ENCODE data around the gene RPA1. TPM values are rescaled to one million over a fixed set of nuclear protein-coding genes. Genes with fewer than 3 reads are reported as not detected.

Gene RPA1
- total and polyA plus RNA-seq, 2 experiments from 2014 or later, result 15.2 to 33.6 TPM

DNA sequence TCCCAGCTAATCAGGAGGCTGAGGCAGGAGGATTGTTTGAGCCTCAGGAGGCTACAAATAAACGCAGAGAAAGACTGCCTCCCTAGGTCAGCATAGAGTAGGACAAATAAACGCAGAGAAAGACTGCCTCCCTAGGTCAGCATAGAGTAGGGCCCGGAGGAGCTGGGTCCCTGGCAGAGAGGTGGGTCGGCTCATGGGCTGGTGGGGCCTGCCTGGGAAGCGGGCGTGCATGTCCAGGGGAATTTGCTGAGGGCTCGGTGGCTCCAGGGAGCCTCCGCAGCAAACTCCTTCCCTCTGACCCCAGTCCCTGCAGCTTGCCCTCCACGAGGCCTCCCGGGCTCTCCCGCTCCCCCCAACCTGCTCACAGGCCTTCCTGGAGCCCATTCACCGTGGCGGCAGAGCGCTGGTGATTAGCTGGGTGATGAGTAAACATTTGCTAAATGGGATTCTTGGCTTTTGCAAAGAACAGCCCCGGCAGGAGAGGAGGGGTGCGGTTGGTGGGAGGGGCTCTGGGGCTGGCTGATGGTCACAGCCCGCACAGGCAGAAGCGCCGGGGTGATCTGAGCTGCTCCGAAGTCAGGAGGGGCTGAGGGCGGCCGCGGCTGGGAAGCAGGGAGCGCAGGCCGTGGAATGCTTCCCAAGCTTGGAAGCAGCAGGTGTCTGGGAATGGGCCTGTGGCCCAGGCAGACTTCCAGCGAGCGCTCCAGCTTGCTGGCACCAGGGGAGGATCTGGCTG is 102.2 kb downstream of the RPA1 start:
- Histone ChIP-seq H3K9me3 (ENCODE audit: low read depth) (no peaks in the 10 kb centered on the region), H3K27ac (no peak overlapping the region), H3K4me2 (peak overlapping the region; percentile 47), H3K79me2 (no peaks in the 10 kb centered on the region), H3K4me3 (no peak overlapping the region), H3K9me2 (replicated peaks; ENCODE audit: insufficient read depth) (no peaks in the 10 kb centered on the region), H3K27me3 (no peaks in the 10 kb centered on the region), H2AFZ (no peak overlapping the region), H3K4me1 (ENCODE audit: insufficient read depth) (peaks cover 12% of the 10 kb centered on the region), H4K20me1 (ENCODE audit: insufficient read depth, poor library complexity, severe bottlenecking) (no peaks in the 10 kb centered on the region), H3K36me3 (replicated peaks; ENCODE audit: insufficient read depth, low read depth) (no peaks in the 10 kb centered on the region)
- whole genome bisulfite sequencing (ENCODE audit: low lambda C conversion rate, missing lambda C conversion rate), result 25% methylated on average over 27 of the region's 27 CpGs
- peak; percentile 74 for DNase-seq (ENCODE audit: low spot score)
- TF ChIP-seq EZH2phosphoT487 (IDR thresholded peaks at IDR 0.05; ENCODE audit: low read depth, severe bottlenecking, unreplicated experiment) (no peak), EZH2 (IDR thresholded peaks at IDR 0.05; ENCODE audit: borderline replicate concordance) (no peak)
- TF ChIP-seq, protein P1, sequence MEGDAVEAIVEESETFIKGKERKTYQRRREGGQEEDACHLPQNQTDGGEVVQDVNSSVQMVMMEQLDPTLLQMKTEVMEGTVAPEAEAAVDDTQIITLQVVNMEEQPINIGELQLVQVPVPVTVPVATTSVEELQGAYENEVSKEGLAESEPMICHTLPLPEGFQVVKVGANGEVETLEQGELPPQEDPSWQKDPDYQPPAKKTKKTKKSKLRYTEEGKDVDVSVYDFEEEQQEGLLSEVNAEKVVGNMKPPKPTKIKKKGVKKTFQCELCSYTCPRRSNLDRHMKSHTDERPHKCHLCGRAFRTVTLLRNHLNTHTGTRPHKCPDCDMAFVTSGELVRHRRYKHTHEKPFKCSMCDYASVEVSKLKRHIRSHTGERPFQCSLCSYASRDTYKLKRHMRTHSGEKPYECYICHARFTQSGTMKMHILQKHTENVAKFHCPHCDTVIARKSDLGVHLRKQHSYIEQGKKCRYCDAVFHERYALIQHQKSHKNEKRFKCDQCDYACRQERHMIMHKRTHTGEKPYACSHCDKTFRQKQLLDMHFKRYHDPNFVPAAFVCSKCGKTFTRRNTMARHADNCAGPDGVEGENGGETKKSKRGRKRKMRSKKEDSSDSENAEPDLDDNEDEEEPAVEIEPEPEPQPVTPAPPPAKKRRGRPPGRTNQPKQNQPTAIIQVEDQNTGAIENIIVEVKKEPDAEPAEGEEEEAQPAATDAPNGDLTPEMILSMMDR (IDR thresholded peaks at IDR 0.05; ENCODE audit: poor library complexity), result no peak

DNA sequence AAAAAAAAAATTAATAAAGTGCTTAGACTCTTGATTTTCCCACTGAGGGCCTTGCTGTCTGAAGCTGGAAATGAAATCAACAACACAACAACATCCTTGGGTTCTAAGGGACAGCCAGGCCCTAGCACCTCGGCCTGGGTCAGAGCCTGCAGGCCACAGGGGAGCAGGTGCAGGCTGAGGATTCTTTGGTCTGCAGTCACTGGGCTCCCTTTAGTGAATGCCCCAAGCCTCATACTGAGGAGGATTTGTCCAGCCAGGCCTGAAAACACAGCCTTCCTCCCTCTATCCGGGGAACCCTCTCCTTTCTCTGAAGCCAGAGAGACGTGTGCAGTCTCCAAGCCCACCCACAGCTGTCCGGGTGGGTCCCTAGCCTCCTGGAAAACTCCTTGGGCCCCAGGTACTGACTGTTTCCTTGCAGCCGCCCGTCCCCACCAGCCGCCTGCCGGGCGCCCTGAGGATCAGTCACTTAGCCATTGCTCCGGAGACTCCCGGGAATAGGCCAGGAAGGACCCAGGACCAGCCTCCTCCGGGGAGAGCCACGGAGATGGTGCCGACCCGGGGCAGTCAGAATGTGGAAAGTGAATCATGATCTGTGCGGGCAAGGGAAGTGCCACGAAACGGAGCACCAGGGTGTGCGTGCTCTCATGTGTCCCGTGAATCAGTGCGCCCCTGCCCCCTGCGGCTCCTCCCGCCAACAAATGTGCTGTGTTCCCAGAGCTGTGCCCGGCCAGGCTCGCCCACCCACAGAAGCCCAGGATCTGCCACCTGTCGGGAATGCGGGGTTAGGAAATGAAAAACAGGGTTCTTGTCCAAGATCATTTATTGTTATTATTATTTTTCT is 104.3 kb downstream of the RPA1 start:
- Histone ChIP-seq H4K20me1 (ENCODE audit: insufficient read depth, poor library complexity, severe bottlenecking) (no peaks in the 10 kb centered on the region), H3K27ac (no peak overlapping the region), H3K4me1 (ENCODE audit: insufficient read depth) (peaks cover 12% of the 10 kb centered on the region), H3K36me3 (replicated peaks; ENCODE audit: insufficient read depth, low read depth) (no peaks in the 10 kb centered on the region), H3K9me3 (ENCODE audit: low read depth) (no peaks in the 10 kb centered on the region), H3K9me2 (replicated peaks; ENCODE audit: insufficient read depth) (no peaks in the 10 kb centered on the region), H3K4me2 (no peak overlapping the region), H3K4me3 (no peak overlapping the region), H3K79me2 (no peaks in the 10 kb centered on the region), H3K27me3 (no peaks in the 10 kb centered on the region), H2AFZ (no peak overlapping the region)
- DNase-seq (ENCODE audit: low spot score), result no peak
- 91% methylated on average over 27 of the region's 27 CpGs for WGBS (ENCODE audit: low lambda C conversion rate, missing lambda C conversion rate)
- TF ChIP-seq EZH2phosphoT487 (IDR thresholded peaks at IDR 0.05; ENCODE audit: low read depth, severe bottlenecking, unreplicated experiment) (no peak), EZH2 (IDR thresholded peaks at IDR 0.05; ENCODE audit: borderline replicate concordance) (no peak)
- TF ChIP-seq, protein P1 (IDR thresholded peaks at IDR 0.05; ENCODE audit: poor library complexity), result no peak

DNA sequence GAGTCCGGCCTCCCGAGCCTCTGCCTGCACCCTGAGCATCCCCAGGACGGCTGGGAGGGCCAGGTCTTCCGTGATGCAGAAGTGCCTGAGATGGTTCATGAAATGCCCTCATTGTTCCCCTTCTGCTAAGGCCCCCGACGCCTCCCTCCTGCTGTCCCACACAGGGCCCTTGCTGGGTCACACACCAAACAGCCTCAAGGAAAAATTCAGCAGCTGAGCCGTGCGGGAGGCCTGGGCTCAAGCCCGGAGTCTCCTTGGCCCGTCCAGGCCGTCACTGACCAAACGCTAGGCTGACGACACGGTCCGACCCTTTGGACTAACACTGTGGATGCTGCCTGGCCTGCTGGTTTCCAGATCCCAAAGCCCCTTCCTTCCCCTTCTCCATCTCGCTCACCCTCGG is 105.1 kb downstream of the RPA1 start:
- no peak overlapping the region for H3K4me2 ChIP-seq
- no peak overlapping the region for H2AFZ ChIP-seq
- no peaks in the 10 kb centered on the region for H3K27me3 ChIP-seq
- no peak overlapping the region for H3K4me3 ChIP-seq
- no peaks in the 10 kb centered on the region for H3K79me2 ChIP-seq
- H3K9me2 ChIP-seq (replicated peaks; ENCODE audit: insufficient read depth), result no peaks in the 10 kb centered on the region
- H3K4me1 ChIP-seq (ENCODE audit: insufficient read depth), result peaks cover 11% of the 10 kb centered on the region
- 85% methylated on average over 16 of the region's 17 CpGs for WGBS (ENCODE audit: low lambda C conversion rate, missing lambda C conversion rate)
- TF ChIP-seq, protein P1 (IDR thresholded peaks at IDR 0.05; ENCODE audit: poor library complexity), result no peak
- no peak for TF ChIP-seq EZH2phosphoT487 (IDR thresholded peaks at IDR 0.05; ENCODE audit: low read depth, severe bottlenecking, unreplicated experiment)
- TF ChIP-seq EZH2 (IDR thresholded peaks at IDR 0.05; ENCODE audit: borderline replicate concordance), result no peak
- DNase-seq (ENCODE audit: low spot score), result no peak
- H3K9me3 ChIP-seq (ENCODE audit: low read depth), result no peaks in the 10 kb centered on the region
- no peaks in the 10 kb centered on the region for H4K20me1 ChIP-seq (ENCODE audit: insufficient read depth, poor library complexity, severe bottlenecking)
- H3K27ac ChIP-seq, result no peak overlapping the region
- H3K36me3 ChIP-seq (replicated peaks; ENCODE audit: insufficient read depth, low read depth), result no peaks in the 10 kb centered on the region
